Upper lobe of left lung (tissue), 6 donors: Measurements from ENCODE around the gene PTPN1. TPM values are rescaled to one million over a fixed set of nuclear protein-coding genes. Genes with fewer than 3 reads are reported as not detected.
A peak's percentile ranks its signal among the peaks of the same experiment; 100 is the strongest.

ENCODE experiments used
- ATAC-seq, 2 donors: fragments of 200-7000 bp; cut with Tn5 transposase; one replicate each; pipeline ENCODE4 v1.9.1; 2022; ENCODE audit warnings: mild to moderate bottlenecking in 2 of 2, moderate library complexity in 2 of 2; ENCODE audit not compliant: low FRiP score in 2 of 2
- DNase-seq, 2 donors: peaks; one replicate each; pipeline ENCODE4 v3.0.0-alpha.2; 2019 to 2020
- H3K27ac ChIP-seq, 4 donors: fragments of 200-600 bp; sonication (generic); one replicate each; pipeline ENCODE4 v1.5.1; 2016 to 2019
- H3K27me3 ChIP-seq, 4 donors: fragments of 200-600 bp; sonication (generic); one replicate each; pipeline ENCODE4 v1.5.1; 2017 to 2019
- H3K36me3 ChIP-seq, 4 donors: fragments of 200-600 bp; sonication (generic); one replicate each; pipeline ENCODE4 v1.5.1; 2016 to 2019
- H3K4me1 ChIP-seq, 4 donors: fragments of 200-600 bp; sonication (generic); one replicate each; pipeline ENCODE4 v1.5.1; 2018 to 2019
- H3K4me3 ChIP-seq, 4 donors: fragments of 200-600 bp; sonication (generic); one replicate each; pipeline ENCODE4 v1.5.1; 2017 to 2019; ENCODE audit warnings: mild to moderate bottlenecking in 2 of 4, moderate library complexity in 1 of 4
- H3K9me3 ChIP-seq, 4 donors: fragments of 200-600 bp; sonication (generic); one replicate each; pipeline ENCODE4 v1.5.1; 2018 to 2019
- EP300 ChIP-seq, 4 donors: sonication (generic); formaldehyde crosslinking; IDR thresholded peaks; one replicate each; pipeline ENCODE4 v1.5.1; 2017; ENCODE audit warnings: antibody characterized with exemption in 4 of 4, control low read depth in 2 of 4
- POLR2A ChIP-seq, 4 donors: fragments of 450-650 bp; IDR thresholded peaks; one replicate each; pipeline ENCODE4 v1.5.1; 2016 to 2017; ENCODE audit warnings: antibody characterized with exemption in 4 of 4, mild to moderate bottlenecking in 2 of 4
- POLR2AphosphoS5 ChIP-seq, 2 donors: sonication (generic); formaldehyde crosslinking; IDR thresholded peaks; one replicate each; pipeline ENCODE4 v1.5.1; 2017; ENCODE audit warnings: antibody characterized with exemption in 2 of 2
- WGBS, 2 donors: methylation state at CpG; one replicate each; pipeline ENCODE4 v1.1.5; 2017 to 2018; 5-methylcytosine and 5-hydroxymethylcytosine counted together
- total RNA-seq, 6 donors: library from RNA; depleted of rRNA in 4 of 6; stranded (reverse); fragments of >200 nt in 4 of 6; gene quantifications; one replicate each; pipeline versions ENCODE4 v1.1.0 to v1.2.1, GENCODE V29; 2016 to 2021
- TF ChIP-seq, protein P1 (sequence below), 6 experiments: fragments of 450-650 bp in 4 of 6; fragments of 200-600 bp in 2 of 6; sonication (generic) in 2 of 6; IDR thresholded peaks; one replicate each; pipeline ENCODE4 v1.5.1; 2016 to 2019; ENCODE audit warnings: antibody characterized with exemption in 6 of 6
- donor health status: DM: no; HTN: no; CAD: no; lungs with moderate emphysema.
- donor health status: DM: no; HTN: yes; CAD: no; lungs with severe emphysema.

Gene PTPN1
- total RNA-seq, 6 donors from 2014 or later = 75.1 to 137 (median 96.1) TPM

DNA sequence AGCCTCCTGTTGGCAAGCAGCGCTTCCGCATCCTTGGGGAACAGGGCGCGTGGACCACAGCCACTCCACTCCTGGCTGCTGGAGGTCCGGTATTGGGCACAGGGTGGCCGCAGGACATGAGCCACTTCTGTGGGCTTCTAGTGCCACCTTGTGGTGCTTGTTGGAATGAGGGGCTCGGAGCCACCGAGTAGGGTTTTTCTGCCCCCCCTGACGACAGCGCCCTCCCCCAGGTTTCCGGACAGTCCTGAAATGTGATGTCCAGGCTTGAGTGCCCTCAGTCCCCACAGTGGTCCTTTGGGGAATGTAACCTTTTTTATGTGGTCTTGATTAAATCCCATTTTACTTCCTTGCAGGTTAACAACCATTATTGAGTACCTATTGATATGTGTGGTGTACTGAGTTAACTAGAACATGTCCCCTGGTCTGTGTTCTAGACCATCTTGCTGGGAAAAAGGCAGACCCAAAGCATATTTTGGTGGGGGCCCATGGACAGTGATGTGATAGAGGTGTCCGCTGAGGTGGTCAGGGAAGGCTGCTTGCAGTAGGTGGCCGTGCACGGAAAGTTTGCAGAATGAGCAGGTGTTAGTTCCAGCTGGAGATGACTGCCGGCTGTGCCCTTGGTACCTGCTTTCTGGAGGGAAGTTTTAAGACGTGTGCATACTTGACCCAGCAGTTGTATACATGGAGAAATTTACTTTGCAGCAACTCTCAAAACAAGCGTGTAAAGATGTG is 70.0 kb downstream of the PTPN1 start:
- H3K36me3 ChIP-seq = peaks cover 50 to 96% (median 81%) of the 10 kb centered on the region in 4 donors
- ATAC-seq (peak; percentile 46 to 73), DNase-seq (no peak)
- TF ChIP-seq, protein P1, sequence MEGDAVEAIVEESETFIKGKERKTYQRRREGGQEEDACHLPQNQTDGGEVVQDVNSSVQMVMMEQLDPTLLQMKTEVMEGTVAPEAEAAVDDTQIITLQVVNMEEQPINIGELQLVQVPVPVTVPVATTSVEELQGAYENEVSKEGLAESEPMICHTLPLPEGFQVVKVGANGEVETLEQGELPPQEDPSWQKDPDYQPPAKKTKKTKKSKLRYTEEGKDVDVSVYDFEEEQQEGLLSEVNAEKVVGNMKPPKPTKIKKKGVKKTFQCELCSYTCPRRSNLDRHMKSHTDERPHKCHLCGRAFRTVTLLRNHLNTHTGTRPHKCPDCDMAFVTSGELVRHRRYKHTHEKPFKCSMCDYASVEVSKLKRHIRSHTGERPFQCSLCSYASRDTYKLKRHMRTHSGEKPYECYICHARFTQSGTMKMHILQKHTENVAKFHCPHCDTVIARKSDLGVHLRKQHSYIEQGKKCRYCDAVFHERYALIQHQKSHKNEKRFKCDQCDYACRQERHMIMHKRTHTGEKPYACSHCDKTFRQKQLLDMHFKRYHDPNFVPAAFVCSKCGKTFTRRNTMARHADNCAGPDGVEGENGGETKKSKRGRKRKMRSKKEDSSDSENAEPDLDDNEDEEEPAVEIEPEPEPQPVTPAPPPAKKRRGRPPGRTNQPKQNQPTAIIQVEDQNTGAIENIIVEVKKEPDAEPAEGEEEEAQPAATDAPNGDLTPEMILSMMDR (IDR thresholded peaks at IDR 0.05) = peak; percentile 74 to 85 (median 78)
- TF ChIP-seq EP300 (IDR thresholded peaks at IDR 0.05) (no peak), POLR2A (IDR thresholded peaks at IDR 0.05) (no peak), POLR2AphosphoS5 (IDR thresholded peaks at IDR 0.05) (peak in 1 of 2 donors; percentile 14)
- peaks cover 13 to 19% (median 17%) of the 10 kb centered on the region in 4 donors for H3K4me1 ChIP-seq
- H3K9me3 ChIP-seq = no peaks in the 10 kb centered on the region
- no peak overlapping the region for H3K4me3 ChIP-seq
- no peaks in the 10 kb centered on the region for H3K27me3 ChIP-seq
- 55 to 56% methylated on average over 16 to 17 of the region's 17 CpGs for WGBS, 2 donors
- H3K27ac ChIP-seq = no peak overlapping the region

DNA sequence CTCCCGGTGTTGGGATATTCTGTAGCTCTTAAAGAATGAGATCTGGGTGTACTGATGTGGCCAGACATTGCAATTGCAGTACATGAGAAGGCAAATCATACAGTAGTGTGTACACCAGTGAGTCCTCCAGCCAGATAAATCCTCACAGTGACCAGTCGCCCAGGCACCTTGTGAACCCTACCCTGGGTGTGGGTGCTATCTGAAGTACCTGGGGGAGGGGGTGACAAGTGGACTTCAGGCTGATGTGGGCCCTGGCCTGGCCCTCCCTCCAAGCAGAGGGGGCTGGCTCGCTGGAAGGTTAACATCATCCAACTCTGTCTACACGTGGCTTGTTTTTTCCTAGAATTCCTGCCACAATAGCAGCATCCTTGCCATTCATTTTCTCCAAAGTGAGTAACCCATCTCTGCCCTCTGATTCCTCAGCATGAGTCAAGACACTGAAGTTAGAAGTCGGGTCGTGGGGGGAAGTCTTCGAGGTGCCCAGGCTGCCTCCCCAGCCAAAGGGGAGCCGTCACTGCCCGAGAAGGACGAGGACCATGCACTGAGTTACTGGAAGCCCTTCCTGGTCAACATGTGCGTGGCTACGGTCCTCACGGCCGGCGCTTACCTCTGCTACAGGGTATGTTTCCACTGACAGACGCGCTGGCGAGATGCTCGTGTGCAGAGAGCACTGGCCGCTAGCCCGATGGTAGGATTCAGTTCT is 70.8 kb downstream of the PTPN1 start:
- no peak for TF ChIP-seq POLR2A (IDR thresholded peaks at IDR 0.05)
- TF ChIP-seq EP300 (IDR thresholded peaks at IDR 0.05) = no peak
- TF ChIP-seq, protein P1 (IDR thresholded peaks at IDR 0.05) = no peak
- TF ChIP-seq POLR2AphosphoS5 (IDR thresholded peaks at IDR 0.05) = no peak
- peaks cover 54 to 97% (median 85%) of the 10 kb centered on the region in 4 donors for H3K36me3 ChIP-seq
- no peak for ATAC-seq
- H3K9me3 ChIP-seq = no peaks in the 10 kb centered on the region
- no peak for DNase-seq
- 89 to 94% methylated on average over 17 to 21 of the region's 21 CpGs for WGBS, 2 donors
- peaks cover 6 to 14% (median 12%) of the 10 kb centered on the region in 4 donors for H3K4me1 ChIP-seq
- H3K27ac ChIP-seq = no peak overlapping the region
- no peaks in the 10 kb centered on the region for H3K27me3 ChIP-seq
- no peak overlapping the region for H3K4me3 ChIP-seq

DNA sequence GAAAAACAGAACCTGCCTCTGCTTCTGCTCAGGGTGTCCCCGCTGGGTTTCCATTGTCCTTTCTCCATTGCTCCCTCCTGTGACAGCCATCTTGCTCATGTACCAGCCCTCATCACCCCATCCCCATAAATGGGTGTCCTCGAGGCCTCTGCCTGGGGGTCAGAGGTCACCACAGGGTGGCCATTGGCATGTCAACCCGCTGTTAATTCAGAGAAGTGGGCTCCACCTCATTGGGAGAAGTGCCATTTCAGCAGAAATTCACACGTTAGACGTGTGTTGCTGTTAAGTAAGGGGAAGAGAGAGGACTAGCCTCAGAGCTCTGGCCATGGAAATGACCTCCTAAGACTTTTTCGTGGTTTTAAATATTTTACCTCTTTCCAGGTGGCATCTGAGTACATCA is 71.9 kb downstream of the PTPN1 start:
- WGBS, 2 donors = 79 to 85% methylated on average over 6 of the region's 6 CpGs
- Histone ChIP-seq H3K36me3 (peaks cover 65 to 98% (median 94%) of the 10 kb centered on the region in 4 donors), H3K4me1 (peaks cover 0 to 9% (median 7%) of the 10 kb centered on the region in 4 donors), H3K27me3 (no peaks in the 10 kb centered on the region), H3K27ac (no peak overlapping the region), H3K4me3 (no peak overlapping the region), H3K9me3 (no peaks in the 10 kb centered on the region)
- no peak for TF ChIP-seq POLR2AphosphoS5 (IDR thresholded peaks at IDR 0.05)
- TF ChIP-seq, protein P1 (IDR thresholded peaks at IDR 0.05) = no peak
- ATAC-seq = no peak
- DNase-seq = no peak

DNA sequence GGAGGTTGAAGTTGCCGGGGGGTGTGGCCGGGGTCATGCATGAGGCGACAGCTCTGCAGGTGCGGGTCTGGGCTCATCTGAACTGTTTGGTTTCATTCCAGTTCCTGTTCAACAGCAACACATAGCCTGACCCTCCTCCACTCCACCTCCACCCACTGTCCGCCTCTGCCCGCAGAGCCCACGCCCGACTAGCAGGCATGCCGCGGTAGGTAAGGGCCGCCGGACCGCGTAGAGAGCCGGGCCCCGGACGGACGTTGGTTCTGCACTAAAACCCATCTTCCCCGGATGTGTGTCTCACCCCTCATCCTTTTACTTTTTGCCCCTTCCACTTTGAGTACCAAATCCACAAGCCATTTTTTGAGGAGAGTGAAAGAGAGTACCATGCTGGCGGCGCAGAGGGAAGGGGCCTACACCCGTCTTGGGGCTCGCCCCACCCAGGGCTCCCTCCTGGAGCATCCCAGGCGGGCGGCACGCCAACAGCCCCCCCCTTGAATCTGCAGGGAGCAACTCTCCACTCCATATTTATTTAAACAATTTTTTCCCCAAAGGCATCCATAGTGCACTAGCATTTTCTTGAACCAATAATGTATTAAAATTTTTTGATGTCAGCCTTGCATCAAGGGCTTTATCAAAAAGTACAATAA is 72.5 kb downstream of the PTPN1 start:
- 94 to 95% methylated on average over 26 of the region's 26 CpGs for WGBS, 2 donors
- Histone ChIP-seq H3K27ac (no peak overlapping the region), H3K36me3 (peaks cover 66 to 98% (median 95%) of the 10 kb centered on the region in 4 donors), H3K27me3 (no peaks in the 10 kb centered on the region), H3K4me3 (no peak overlapping the region), H3K4me1 (peaks cover 0 to 7% (median 3%) of the 10 kb centered on the region in 4 donors), H3K9me3 (no peaks in the 10 kb centered on the region)
- peak in 1 of 2 donors; percentile 83 for DNase-seq
- TF ChIP-seq, protein P1 (IDR thresholded peaks at IDR 0.05) = no peak
- no peak for TF ChIP-seq POLR2A (IDR thresholded peaks at IDR 0.05)
- TF ChIP-seq EP300 (IDR thresholded peaks at IDR 0.05) = no peak
- no peak for TF ChIP-seq POLR2AphosphoS5 (IDR thresholded peaks at IDR 0.05)
- ATAC-seq = no peak
